Smooth muscle cell (in vitro differentiated cells): ENCODE data around the gene SLAIN2. TPM values are rescaled to one million over a fixed set of nuclear protein-coding genes. Genes with fewer than 3 reads are reported as not detected.

Experiments
- DNase-seq: peaks from one replicate; lab custom pipeline; 2025; ENCODE audit not compliant: unreplicated experiment; lab: John Stamatoyannopoulos, UW
- H2AFZ ChIP-seq: fragments of 200-600 bp; sonication (generic); 2 replicates; pipeline ENCODE4 v1.6.0; 2016; ENCODE audit warnings: antibody characterized with exemption, low read depth, mild to moderate bottlenecking
- H3F3A ChIP-seq: fragments of 200-600 bp; sonication (generic); 2 replicates; pipeline ENCODE4 v1.6.0; 2017; ENCODE audit warnings: antibody characterized with exemption, low read depth
- H3K27ac ChIP-seq: fragments of 200-600 bp; sonication (generic); 2 replicates; pipeline ENCODE4 v1.5.1; 2016; ENCODE audit warnings: low read depth, mild to moderate bottlenecking
- H3K27me3 ChIP-seq: fragments of 200-600 bp; sonication (generic); 2 replicates; pipeline ENCODE4 v1.6.1; 2016; ENCODE audit warnings: low read depth, mild to moderate bottlenecking
- H3K36me3 ChIP-seq: fragments of 200-600 bp; sonication (generic); 2 replicates; pipeline ENCODE4 v1.5.1; 2016; ENCODE audit warnings: low read depth
- H3K4me1 ChIP-seq: fragments of 200-600 bp; sonication (generic); 2 replicates; pipeline ENCODE4 v1.5.1; 2016; ENCODE audit warnings: low read depth
- H3K4me2 ChIP-seq: fragments of 200-600 bp; sonication (generic); 2 replicates; pipeline ENCODE4 v1.6.0; 2016; ENCODE audit warnings: mild to moderate bottlenecking
- H3K4me3 ChIP-seq: fragments of 200-600 bp; sonication (generic); 2 replicates; pipeline ENCODE4 v1.5.1; 2016; ENCODE audit warnings: mild to moderate bottlenecking
- H3K79me2 ChIP-seq: fragments of 200-600 bp; sonication (generic); 2 replicates; pipeline ENCODE4 v1.6.0; 2016; ENCODE audit warnings: low read depth, mild to moderate bottlenecking
- H3K9ac ChIP-seq: fragments of 200-600 bp; sonication (generic); 2 replicates; pipeline ENCODE4 v1.6.0; 2016; ENCODE audit warnings: low read depth
- H3K9me3 ChIP-seq: fragments of 200-600 bp; sonication (generic); replicated peaks from 2 replicates; pipeline ENCODE4 v1.5.1; 2016; ENCODE audit warnings: low read depth
- H4K20me1 ChIP-seq: fragments of 200-600 bp; sonication (generic); 2 replicates; pipeline ENCODE4 v1.6.0; 2016; ENCODE audit warnings: low read depth
- CTCF ChIP-seq: fragments of 200-600 bp; sonication (generic); IDR thresholded peaks from 2 replicates; pipeline ENCODE4 v1.5.1; 2017; ENCODE audit warnings: borderline replicate concordance, mild to moderate bottlenecking, antibody characterized with exemption; ENCODE audit not compliant: insufficient read depth, poor library complexity, severe bottlenecking
- WGBS: methylation state at CpG from one replicate; pipeline ENCODE4 v1.1.7; 2016; ENCODE audit warnings: low lambda C conversion rate; 5-methylcytosine and 5-hydroxymethylcytosine counted together
- polyA plus RNA-seq: library from polyadenylated mRNA; unstranded; fragments of >200 nt; fragmentation: Nextera tagmentation; extraction: Ambion mirVana; gene quantifications from 2 replicates; pipeline ENCODE4 v1.2.1, GENCODE V29; 2016
- total RNA-seq: library from RNA; depleted of rRNA; stranded (reverse); fragments of >200 nt; gene quantifications from 2 replicates; pipeline ENCODE4 v1.2.3, GENCODE V29; 2014

Gene SLAIN2
- total and polyA plus RNA-seq, 2 experiments from 2014 or later: 46.4 to 143 TPM

GRCh38 chr4:48388525-48389154, 47.3 kb downstream of the SLAIN2 start:
- no peak for TF ChIP-seq CTCF
- H3K27me3 ChIP-seq: no peaks in the 10 kb centered on the region
- H3K27ac ChIP-seq: peak overlapping the region; percentile 57
- WGBS: 86% methylated on average over 2 of the region's 2 CpGs
- H3K79me2 ChIP-seq: peaks cover 50% of the 10 kb centered on the region
- H3F3A ChIP-seq: no peaks in the 10 kb centered on the region
- H4K20me1 ChIP-seq: peaks cover 33% of the 10 kb centered on the region
- H3K4me2 ChIP-seq: no peak overlapping the region
- H3K36me3 ChIP-seq: peaks cover 44% of the 10 kb centered on the region
- no peak overlapping the region for H3K9ac ChIP-seq
- DNase-seq: no peak
- H3K4me1 ChIP-seq: peaks cover 10% of the 10 kb centered on the region
- H2AFZ ChIP-seq: no peak overlapping the region
- H3K4me3 ChIP-seq: no peak overlapping the region
- no peaks in the 10 kb centered on the region for H3K9me3 ChIP-seq

GRCh38 chr4:48396043-48396442, 54.7 kb downstream of the SLAIN2 start:
- no peak overlapping the region for H3K27ac ChIP-seq
- H3K4me2 ChIP-seq: no peak overlapping the region
- no peak overlapping the region for H2AFZ ChIP-seq
- H3F3A ChIP-seq: no peaks in the 10 kb centered on the region
- no peaks in the 10 kb centered on the region for H3K9me3 ChIP-seq
- peaks cover 52% of the 10 kb centered on the region for H3K79me2 ChIP-seq
- TF ChIP-seq CTCF: no peak
- DNase-seq: no peak
- no peak overlapping the region for H3K4me3 ChIP-seq
- peaks cover 35% of the 10 kb centered on the region for H3K36me3 ChIP-seq
- peaks cover 42% of the 10 kb centered on the region for H4K20me1 ChIP-seq
- H3K4me1 ChIP-seq: no peaks in the 10 kb centered on the region
- H3K27me3 ChIP-seq: no peaks in the 10 kb centered on the region
- H3K9ac ChIP-seq: no peak overlapping the region
- 94% methylated on average over 1 of the region's 1 CpG for WGBS

GRCh38 chr4:48400416-48400815, 59.1 kb downstream of the SLAIN2 start:
- Histone ChIP-seq H3K36me3 (peaks cover 15% of the 10 kb centered on the region), H3K9me3 (no peaks in the 10 kb centered on the region), H3K4me2 (no peak overlapping the region), H3K4me3 (no peak overlapping the region), H2AFZ (no peak overlapping the region), H3K27me3 (no peaks in the 10 kb centered on the region), H3K79me2 (peaks cover 54% of the 10 kb centered on the region), H3K27ac (no peak overlapping the region), H3K9ac (no peak overlapping the region), H3K4me1 (no peaks in the 10 kb centered on the region), H4K20me1 (peaks cover 75% of the 10 kb centered on the region), H3F3A (no peaks in the 10 kb centered on the region)
- DNase-seq: no peak
- no peak for TF ChIP-seq CTCF
- 94% methylated on average over 6 of the region's 6 CpGs for WGBS

- no peaks in the 10 kb centered on the region for H3F3A ChIP-seq
- WGBS: 100% methylated on average over 5 of the region's 5 CpGs
- H3K4me2 ChIP-seq: no peak overlapping the region
- H2AFZ ChIP-seq: no peak overlapping the region
- no peak overlapping the region for H3K9ac ChIP-seq
- no peaks in the 10 kb centered on the region for H3K9me3 ChIP-seq
- no peak for TF ChIP-seq CTCF
- peaks cover 88% of the 10 kb centered on the region for H4K20me1 ChIP-seq
- H3K79me2 ChIP-seq: peaks cover 59% of the 10 kb centered on the region
- no peak overlapping the region for H3K4me3 ChIP-seq
- no peak for DNase-seq
- H3K27me3 ChIP-seq: no peaks in the 10 kb centered on the region
- H3K27ac ChIP-seq: no peak overlapping the region
- no peaks in the 10 kb centered on the region for H3K4me1 ChIP-seq
- no peaks in the 10 kb centered on the region for H3K36me3 ChIP-seq
These were observed 62.0 kb downstream of the SLAIN2 start for GRCh38 chr4:48403358-48403757.
